MG63 (cell line): Measurements from ENCODE around the gene HRH3. TPM values are rescaled to one million over a fixed set of nuclear protein-coding genes. Genes with fewer than 3 reads are reported as not detected.

Experiments used
- DNase-seq: peaks from one replicate; pipeline ENCODE4 v3.0.0-alpha.2; 2020
- H3K27me3 ChIP-seq: fragments of 250-450 bp; sonication (Bioruptor Pico); 2 replicates; pipeline ENCODE4 v1.5.1; 2020; ENCODE audit warnings: mild to moderate bottlenecking, moderate library complexity
- H3K36me3 ChIP-seq: fragments of 250-450 bp; sonication (Bioruptor Pico); 2 replicates; pipeline ENCODE4 v1.5.1; 2020; ENCODE audit warnings: mild to moderate bottlenecking, moderate library complexity
- H3K4me3 ChIP-seq: fragments of 250-450 bp; sonication (Bioruptor Pico); 2 replicates; pipeline ENCODE4 v1.5.1; 2020; ENCODE audit warnings: mild to moderate bottlenecking, moderate library complexity
- H3K9me3 ChIP-seq: fragments of 250-450 bp; sonication (Bioruptor Pico); 2 replicates; pipeline ENCODE4 v1.5.1; 2020; ENCODE audit warnings: mild to moderate bottlenecking, moderate library complexity
- total RNA-seq: library from RNA; depleted of rRNA; stranded (reverse); fragments of >200 nt; shearing (Covaris generic); gene quantifications from 2 replicates; pipeline ENCODE4 v1.2.3, GENCODE V29; 2014; ENCODE audit warnings: low replicate concordance

The HRH3 gene
- total RNA-seq, 1 experiment from 2014 or later: not detected

- H3K27me3 ChIP-seq: no peaks in the 10 kb centered on the region
- H3K4me3 ChIP-seq: no peak overlapping the region
- H3K36me3 ChIP-seq: peaks cover 72% of the 10 kb centered on the region
- no peak for DNase-seq
- H3K9me3 ChIP-seq: no peaks in the 10 kb centered on the region
Observed at GRCh38 chr20:62198931-62199330, 21.1 kb downstream of the HRH3 start.

GRCh38 chr20:62198496-62198895, 21.6 kb downstream of the HRH3 start:
- Histone ChIP-seq H3K36me3 (peaks cover 76% of the 10 kb centered on the region), H3K27me3 (no peaks in the 10 kb centered on the region), H3K9me3 (no peaks in the 10 kb centered on the region), H3K4me3 (no peak overlapping the region)
- no peak for DNase-seq

- H3K36me3 ChIP-seq: peaks cover 73% of the 10 kb centered on the region
- no peaks in the 10 kb centered on the region for H3K27me3 ChIP-seq
- no peaks in the 10 kb centered on the region for H3K9me3 ChIP-seq
- no peak overlapping the region for H3K4me3 ChIP-seq
- DNase-seq: no peak
Observed at GRCh38 chr20:62197801-62198200, 22.3 kb downstream of the HRH3 start.

GRCh38 chr20:62197311-62197710, 22.8 kb downstream of the HRH3 start:
- H3K27me3 ChIP-seq: no peaks in the 10 kb centered on the region
- H3K9me3 ChIP-seq: no peaks in the 10 kb centered on the region
- no peak for DNase-seq
- no peak overlapping the region for H3K4me3 ChIP-seq
- peaks cover 71% of the 10 kb centered on the region for H3K36me3 ChIP-seq

GRCh38 chr20:62196286-62196685, 23.8 kb downstream of the HRH3 start:
- no peak for DNase-seq
- H3K4me3 ChIP-seq: no peak overlapping the region
- H3K9me3 ChIP-seq: no peaks in the 10 kb centered on the region
- peaks cover 67% of the 10 kb centered on the region for H3K36me3 ChIP-seq
- no peaks in the 10 kb centered on the region for H3K27me3 ChIP-seq

- Histone ChIP-seq H3K4me3 (no peak overlapping the region), H3K9me3 (no peaks in the 10 kb centered on the region), H3K36me3 (peaks cover 67% of the 10 kb centered on the region), H3K27me3 (no peaks in the 10 kb centered on the region)
- DNase-seq: no peak
Observed at GRCh38 chr20:62195736-62196135, 24.3 kb downstream of the HRH3 start.

GRCh38 chr20:62195075-62195405, 25.0 kb downstream of the HRH3 start:
- Histone ChIP-seq H3K4me3 (no peak overlapping the region), H3K36me3 (peaks cover 69% of the 10 kb centered on the region), H3K9me3 (no peaks in the 10 kb centered on the region), H3K27me3 (no peaks in the 10 kb centered on the region)
- no peak for DNase-seq

- no peaks in the 10 kb centered on the region for H3K9me3 ChIP-seq
- peaks cover 68% of the 10 kb centered on the region for H3K36me3 ChIP-seq
- no peak overlapping the region for H3K4me3 ChIP-seq
- no peak for DNase-seq
- H3K27me3 ChIP-seq: no peaks in the 10 kb centered on the region
Observed at GRCh38 chr20:62193079-62194025, 26.7 kb downstream of the HRH3 start.

GRCh38 chr20:62192635-62193034, 27.4 kb downstream of the HRH3 start:
- H3K36me3 ChIP-seq: peaks cover 61% of the 10 kb centered on the region
- H3K27me3 ChIP-seq: no peaks in the 10 kb centered on the region
- no peak for DNase-seq
- no peaks in the 10 kb centered on the region for H3K9me3 ChIP-seq
- no peak overlapping the region for H3K4me3 ChIP-seq

- no peaks in the 10 kb centered on the region for H3K27me3 ChIP-seq
- H3K36me3 ChIP-seq: peaks cover 54% of the 10 kb centered on the region
- no peaks in the 10 kb centered on the region for H3K9me3 ChIP-seq
- DNase-seq: no peak
- no peak overlapping the region for H3K4me3 ChIP-seq
Observed at GRCh38 chr20:62191781-62192559, 28.1 kb downstream of the HRH3 start.

- no peak overlapping the region for H3K4me3 ChIP-seq
- H3K36me3 ChIP-seq: peaks cover 51% of the 10 kb centered on the region
- H3K9me3 ChIP-seq: no peaks in the 10 kb centered on the region
- no peak for DNase-seq
- no peaks in the 10 kb centered on the region for H3K27me3 ChIP-seq
Observed at GRCh38 chr20:62190639-62191411, 29.3 kb downstream of the HRH3 start.

- Histone ChIP-seq H3K4me3 (no peak overlapping the region), H3K36me3 (peaks cover 35% of the 10 kb centered on the region), H3K27me3 (no peaks in the 10 kb centered on the region), H3K9me3 (no peaks in the 10 kb centered on the region)
- DNase-seq: no peak
Observed at GRCh38 chr20:62186887-62187866, 32.9 kb downstream of the HRH3 start.

- peaks cover 36% of the 10 kb centered on the region for H3K36me3 ChIP-seq
- no peaks in the 10 kb centered on the region for H3K9me3 ChIP-seq
- H3K4me3 ChIP-seq: no peak overlapping the region
- DNase-seq: no peak
- H3K27me3 ChIP-seq: no peaks in the 10 kb centered on the region
Observed at GRCh38 chr20:62186096-62186426, 34.0 kb downstream of the HRH3 start.

GRCh38 chr20:62183426-62184142, 36.5 kb downstream of the HRH3 start:
- Histone ChIP-seq H3K36me3 (peaks cover 13% of the 10 kb centered on the region), H3K4me3 (peak overlapping the region; percentile 81), H3K9me3 (no peaks in the 10 kb centered on the region), H3K27me3 (no peaks in the 10 kb centered on the region)
- DNase-seq: no peak
